Measurements from ENCODE around the gene PLPPR5. TPM values are rescaled to one million over a fixed set of nuclear protein-coding genes. Genes with fewer than 3 reads are reported as not detected.

The PLPPR5 gene
- total and polyA plus RNA-seq, 2 experiments from 2014 or later = not detected

DNA sequence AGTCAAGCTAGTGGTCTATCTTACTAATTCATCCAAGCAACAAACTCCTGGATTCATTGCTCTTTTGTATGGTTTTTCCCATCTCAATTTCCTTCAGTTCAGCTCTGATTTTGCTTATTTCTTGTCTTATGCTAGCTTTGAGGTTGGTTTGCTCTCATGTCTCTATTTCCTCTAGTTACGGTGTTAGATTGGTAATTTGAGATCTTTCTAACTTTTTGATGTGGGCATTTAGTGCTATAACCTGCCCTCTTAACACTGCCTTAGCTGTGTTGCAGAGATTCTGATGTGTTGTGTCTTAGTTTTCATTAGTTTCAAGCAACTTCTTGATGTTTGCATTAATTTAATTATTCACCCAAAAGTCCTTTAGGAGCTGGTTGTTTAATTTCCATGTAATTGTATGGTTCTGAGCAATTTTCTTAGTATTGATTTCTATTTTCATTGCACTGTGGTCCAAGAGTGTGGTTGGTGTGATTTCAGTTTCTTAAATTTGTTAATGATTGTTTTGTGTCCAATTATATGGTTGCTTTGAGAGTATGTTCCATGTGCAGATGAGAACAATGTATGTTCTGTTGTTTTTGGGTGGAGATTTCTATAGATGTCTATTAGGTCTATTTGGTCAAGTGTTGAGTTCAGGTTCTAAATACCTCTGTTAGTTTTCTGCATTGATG lies 154.6 kb downstream of the PLPPR5 start:
- no peak overlapping the region for H2AFZ ChIP-seq

DNA sequence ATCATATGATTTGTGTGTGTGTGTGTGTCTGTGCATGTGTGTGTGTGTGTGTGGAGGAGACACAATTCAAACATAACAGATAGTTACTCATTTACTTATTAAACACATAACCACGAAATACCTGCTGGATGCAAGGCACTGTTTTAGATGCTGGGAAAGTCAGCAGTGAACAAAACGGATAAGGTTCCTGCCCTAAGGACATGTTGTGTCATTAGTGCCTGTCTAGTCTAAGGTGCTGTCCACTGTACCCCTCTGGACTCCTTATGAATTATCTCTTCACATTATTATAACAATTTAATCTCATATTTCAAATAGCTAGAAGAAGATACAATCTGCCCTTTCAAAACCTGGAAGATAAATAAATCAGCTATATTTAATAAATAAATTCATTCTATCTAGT lies 162.4 kb downstream of the PLPPR5 start:
- Histone ChIP-seq H3K9me2 (ENCODE audit: insufficient read depth) (no peaks in the 10 kb centered on the region), H3K36me3 (ENCODE audit: low read depth) (no peaks in the 10 kb centered on the region), H3K9me3 (ENCODE audit: low read depth) (no peaks in the 10 kb centered on the region), H3K9ac (no peak overlapping the region), H2AFZ (no peak overlapping the region), H3K4me2 (ENCODE audit: unreplicated experiment) (no peak overlapping the region), H3K79me2 (ENCODE audit: insufficient read depth) (no peaks in the 10 kb centered on the region), H3K4me1 (ENCODE audit: insufficient read depth) (peaks cover 8% of the 10 kb centered on the region), H3K27ac (no peak overlapping the region), H3K27me3 (replicated peaks; ENCODE audit: insufficient read depth) (no peaks in the 10 kb centered on the region; the same call in 1 of the 2 replicates), H4K20me1 (ENCODE audit: insufficient read depth) (no peaks in the 10 kb centered on the region), H3K4me3 (no peak overlapping the region), H3F3A (ENCODE audit: insufficient read depth) (no peaks in the 10 kb centered on the region)
- TF ChIP-seq EZH2 (IDR thresholded peaks at IDR 0.05; ENCODE audit: insufficient read depth, poor library complexity, severe bottlenecking) (no peak), EZH2phosphoT487 (IDR thresholded peaks at IDR 0.05; ENCODE audit: insufficient read depth, low read depth) (no peak)
- DNase-seq = no peak
- in situ Hi-C loops (cut with MboI) = no loop called here
- 55 to 58% methylated on average over 2 of the region's 2 CpGs for WGBS, 2 experiments (ENCODE audit: low coverage in 1 of 2, low lambda C conversion rate in 2 of 2, missing lambda C conversion rate in 2 of 2)

More for the DNA sequence above, 154.6 kb downstream of the PLPPR5 start:
- H3K4me2 ChIP-seq (ENCODE audit: unreplicated experiment) = no peak overlapping the region
- DNase-seq = no peak
- H3K4me1 ChIP-seq (ENCODE audit: insufficient read depth) = no peaks in the 10 kb centered on the region
- H3K4me3 ChIP-seq = no peak overlapping the region
- H3K9ac ChIP-seq = no peak overlapping the region
- H4K20me1 ChIP-seq (ENCODE audit: insufficient read depth) = no peaks in the 10 kb centered on the region
- H3K9me3 ChIP-seq (ENCODE audit: low read depth) = no peaks in the 10 kb centered on the region
- WGBS, 2 experiments (ENCODE audit: low coverage in 1 of 2, low lambda C conversion rate in 2 of 2, missing lambda C conversion rate in 2 of 2) = 46 to 47% methylated on average over 1 of the region's 1 CpG
- H3F3A ChIP-seq (ENCODE audit: insufficient read depth) = no peaks in the 10 kb centered on the region
- no peaks in the 10 kb centered on the region for H3K9me2 ChIP-seq (ENCODE audit: insufficient read depth)
- H3K79me2 ChIP-seq (ENCODE audit: insufficient read depth) = no peaks in the 10 kb centered on the region
- no peak overlapping the region for H3K27ac ChIP-seq
- H3K36me3 ChIP-seq (ENCODE audit: low read depth) = no peaks in the 10 kb centered on the region
- in situ Hi-C loops (cut with MboI) = no loop called here
- no peaks in the 10 kb centered on the region for H3K27me3 ChIP-seq (replicated peaks; ENCODE audit: insufficient read depth)
- TF ChIP-seq EZH2phosphoT487 (IDR thresholded peaks at IDR 0.05; ENCODE audit: insufficient read depth, low read depth) (no peak), EZH2 (IDR thresholded peaks at IDR 0.05; ENCODE audit: insufficient read depth, poor library complexity, severe bottlenecking) (no peak)

Small RNAs within 50 kb of the gene (small RNA-seq; reads per million reads assigned to genes)
- gene AL445433.1 (ENCODE audit: low read depth, low replicate concordance) = not detected

Data from GM23248 (cell line).